Measurements from ENCODE around the gene ALMS1.

- no peak for TF ChIP-seq CTCF (IDR thresholded peaks at IDR 0.05)
- no peak for TF ChIP-seq POLR2A (IDR thresholded peaks at IDR 0.05)
These were observed 32.7 kb downstream of the ALMS1 start for GRCh38 chr2:73418343-73418742.
